Pancreas (tissue), 10 donors: ENCODE results near the gene MAPK4. TPM values are rescaled to one million over a fixed set of nuclear protein-coding genes. Genes with fewer than 3 reads are reported as not detected.
"Not testable (repeated sequence)": the region's sequence is repeated elsewhere in the genome, so short reads cannot be mapped to it uniquely, and the experiment has no call there.

Experiments used
- ATAC-seq, 4 donors: fragments of 200-7000 bp; cut with Tn5 transposase; one replicate each; pipeline versions ENCODE4 v1.8.0 to v1.9.1; 2020; ENCODE audit warnings: mild to moderate bottlenecking in 4 of 4, moderate library complexity in 4 of 4
- DNase-seq, 6 donors: peaks; one replicate each; pipeline ENCODE4 v3.0.0-alpha.2; 2020
- FAIRE-seq: peaks from 2 replicates; lab custom pipeline; 2012; peaks lifted over from hg19 to GRCh38; lab: Jason Lieb, UNC
- H3K27ac ChIP-seq, 4 donors: fragments of 200-600 bp; sonication (generic); 1 replicate in 3 of 4; 2 replicates in 1 of 4; pipeline versions ENCODE4 v1.5.0 to v1.8.0; 2020
- H3K27me3 ChIP-seq, 4 donors: fragments of 200-600 bp; one replicate each; pipeline ENCODE4 v1.8.0; 2021
- H3K36me3 ChIP-seq, 3 donors: fragments of 200-600 bp; sonication (generic) in 1 of 3; one replicate each; pipeline versions ENCODE4 v1.5.0 to v1.8.0; 2020 to 2021
- H3K4me1 ChIP-seq, 3 donors: fragments of 200-600 bp; one replicate each; pipeline ENCODE4 v1.8.0; 2021
- H3K4me3 ChIP-seq, 4 donors: fragments of 200-600 bp; sonication (generic) in 2 of 4; one replicate each; pipeline versions ENCODE4 v1.5.0 to v1.8.0; 2020 to 2021
- H3K9me3 ChIP-seq, 4 donors: fragments of 200-600 bp; one replicate each; pipeline ENCODE4 v1.8.0; 2021
- WGBS, 2 donors: extraction: QIAGEN DNeasy Blood & Tissue Kit; methylation state at CpG; one replicate each; pipeline ENCODE4 v1.1.7; 2013; 5-methylcytosine and 5-hydroxymethylcytosine counted together
- intact Hi-C, 3 donors: fragments of 100-400 bp; cut with DNase I; formaldehyde crosslinking; loops; one replicate each; pipeline versions ENCODE4 v1.11.1 to v1.14.2; 2022
- polyA plus RNA-seq, 2 donors: library from polyadenylated mRNA; stranded (reverse); fragments of 200-250 nt; gene quantifications; one replicate each; pipeline ENCODE4 v1.2.3, GENCODE V29; 2013
- total RNA-seq, 6 donors: library from RNA; stranded (reverse); fragmentation: NEBNext Ultra II Directional in 4 of 6; extraction: Animal tissue kit (Norgen Biotek cat#: 25700) in 4 of 6; gene quantifications; one replicate each; pipeline versions ENCODE4 v1.2.1 to v1.2.4, GENCODE V29; 2021 to 2023
- TF ChIP-seq, protein P1 (sequence below), 4 donors: fragments of 200-600 bp; sonication (generic) in 3 of 4; IDR thresholded peaks; one replicate each; pipeline versions ENCODE4 v1.5.0 to v1.8.0; 2021; ENCODE audit warnings: antibody characterized with exemption in 4 of 4
- donor health status: healthy with polysubstance abuse.
- donor health status: DM: no; HTN: no; CAD: no; lungs with moderate emphysema.
- donor health status: DM: no; HTN: no; CAD: no.
- donor health status: control.
- donor health status: control.
- donor health status: Bipolar disorder and iron deficiency.
- donor health status: DM: yes; HTN: yes; CAD: no.
- donor health status: DM: no; HTN: no; CAD: no.
- donor health status: DM: no; HTN: no; CAD: no.
- donor health status: DM: yes; HTN: yes; CAD: no.

MAPK4 gene
- total and polyA plus RNA-seq, 8 donors: 0.46 to 2.5 (median 0.80) TPM

DNA sequence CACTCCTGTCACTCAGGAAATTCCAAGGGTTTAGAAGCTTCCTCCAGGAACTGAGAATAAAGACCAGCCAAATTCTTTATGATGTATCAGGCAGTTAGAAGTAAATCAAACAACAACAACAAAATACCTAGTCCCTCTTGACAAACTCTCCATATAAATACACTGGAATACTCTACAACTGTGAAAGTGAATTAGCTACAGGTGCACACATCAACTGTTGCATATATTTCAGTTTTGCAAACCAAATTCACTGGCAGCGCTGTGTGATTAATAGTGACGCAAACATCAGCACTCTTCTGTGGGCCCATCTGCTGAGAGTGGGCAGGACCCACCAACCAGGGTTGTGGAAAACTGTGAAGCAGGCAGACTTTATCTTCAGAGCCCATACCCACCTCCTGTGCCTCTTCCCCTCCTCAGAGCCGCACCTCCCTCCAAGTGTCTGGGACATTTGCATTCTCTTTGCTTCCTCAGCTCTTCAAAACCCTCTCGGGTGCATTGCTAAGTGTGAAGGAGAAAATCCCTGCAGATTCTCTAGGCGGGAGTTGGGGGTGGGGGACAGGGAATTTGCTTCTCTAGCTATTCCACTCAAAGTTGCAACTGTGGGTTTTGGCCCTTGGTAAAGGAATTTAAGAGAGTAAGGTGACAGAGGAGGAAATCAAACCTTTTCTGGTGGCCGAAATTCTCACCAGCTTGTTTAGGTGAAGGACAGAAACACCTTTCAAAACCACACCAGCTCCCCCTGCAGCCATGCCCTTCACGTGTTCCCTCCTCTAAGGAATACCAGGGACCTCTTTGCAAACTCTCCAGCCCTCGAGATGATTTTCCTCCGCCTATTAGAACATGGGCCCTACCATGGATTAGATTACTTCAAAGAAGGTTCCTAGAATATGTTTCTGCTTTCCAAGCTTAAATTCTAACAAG lies 140.6 kb downstream of the MAPK4 start:
- TF ChIP-seq, protein P1, sequence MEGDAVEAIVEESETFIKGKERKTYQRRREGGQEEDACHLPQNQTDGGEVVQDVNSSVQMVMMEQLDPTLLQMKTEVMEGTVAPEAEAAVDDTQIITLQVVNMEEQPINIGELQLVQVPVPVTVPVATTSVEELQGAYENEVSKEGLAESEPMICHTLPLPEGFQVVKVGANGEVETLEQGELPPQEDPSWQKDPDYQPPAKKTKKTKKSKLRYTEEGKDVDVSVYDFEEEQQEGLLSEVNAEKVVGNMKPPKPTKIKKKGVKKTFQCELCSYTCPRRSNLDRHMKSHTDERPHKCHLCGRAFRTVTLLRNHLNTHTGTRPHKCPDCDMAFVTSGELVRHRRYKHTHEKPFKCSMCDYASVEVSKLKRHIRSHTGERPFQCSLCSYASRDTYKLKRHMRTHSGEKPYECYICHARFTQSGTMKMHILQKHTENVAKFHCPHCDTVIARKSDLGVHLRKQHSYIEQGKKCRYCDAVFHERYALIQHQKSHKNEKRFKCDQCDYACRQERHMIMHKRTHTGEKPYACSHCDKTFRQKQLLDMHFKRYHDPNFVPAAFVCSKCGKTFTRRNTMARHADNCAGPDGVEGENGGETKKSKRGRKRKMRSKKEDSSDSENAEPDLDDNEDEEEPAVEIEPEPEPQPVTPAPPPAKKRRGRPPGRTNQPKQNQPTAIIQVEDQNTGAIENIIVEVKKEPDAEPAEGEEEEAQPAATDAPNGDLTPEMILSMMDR (IDR thresholded peaks at IDR 0.05): no peak
- intact Hi-C loops: no loop called here
- DNase-seq (no peak), FAIRE-seq (no peak), ATAC-seq (no peak)
- Histone ChIP-seq H3K36me3 (no peaks in the 10 kb centered on the region), H3K27ac (no peak overlapping the region), H3K4me1 (no peaks in the 10 kb centered on the region), H3K27me3 (no peaks in the 10 kb centered on the region), H3K4me3 (no peak overlapping the region), H3K9me3 (no peaks in the 10 kb centered on the region)
- 84 to 91% methylated on average over 9 of the region's 9 CpGs for WGBS, 2 donors

DNA sequence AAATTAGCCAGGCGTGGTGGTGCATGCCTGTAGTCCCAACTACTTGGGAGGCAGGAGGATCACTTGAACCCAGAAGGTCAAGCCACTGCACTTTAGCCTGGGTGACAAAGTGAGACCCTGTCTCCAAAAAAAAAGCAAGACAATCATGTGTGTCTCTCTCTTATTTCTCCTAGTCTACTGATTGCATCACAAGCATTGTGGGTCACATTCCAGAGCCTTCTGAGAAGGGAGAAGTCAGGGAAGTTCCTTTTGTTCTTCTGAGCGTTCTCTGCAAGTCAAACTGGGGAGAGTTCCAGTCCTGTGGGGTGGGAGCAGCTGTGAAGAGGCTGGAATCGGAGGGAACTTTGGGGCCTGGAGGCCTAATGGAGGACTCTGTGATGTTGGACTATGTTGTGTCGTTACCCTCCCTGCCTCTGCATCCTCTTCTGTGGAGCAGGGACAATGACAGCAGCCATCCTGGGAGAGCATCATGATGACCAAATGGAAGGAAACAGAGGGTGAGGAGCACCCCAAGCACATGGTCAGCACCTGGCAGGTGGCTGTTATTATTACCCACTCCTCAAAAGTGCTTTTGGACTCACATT lies 144.6 kb downstream of the MAPK4 start:
- Histone ChIP-seq H3K9me3 (no peaks in the 10 kb centered on the region), H3K27ac (no peak overlapping the region), H3K27me3 (no peaks in the 10 kb centered on the region), H3K4me1 (peaks cover 0 to 11% (median 0%) of the 10 kb centered on the region in 3 donors), H3K4me3 (no peak overlapping the region), H3K36me3 (no peaks in the 10 kb centered on the region)
- intact Hi-C loops: no loop called here
- FAIRE-seq (no peak), ATAC-seq (no peak), DNase-seq (no peak)
- WGBS, 2 donors: 92 to 98% methylated on average over 4 of the region's 4 CpGs
- TF ChIP-seq, protein P1 (IDR thresholded peaks at IDR 0.05): no peak

DNA sequence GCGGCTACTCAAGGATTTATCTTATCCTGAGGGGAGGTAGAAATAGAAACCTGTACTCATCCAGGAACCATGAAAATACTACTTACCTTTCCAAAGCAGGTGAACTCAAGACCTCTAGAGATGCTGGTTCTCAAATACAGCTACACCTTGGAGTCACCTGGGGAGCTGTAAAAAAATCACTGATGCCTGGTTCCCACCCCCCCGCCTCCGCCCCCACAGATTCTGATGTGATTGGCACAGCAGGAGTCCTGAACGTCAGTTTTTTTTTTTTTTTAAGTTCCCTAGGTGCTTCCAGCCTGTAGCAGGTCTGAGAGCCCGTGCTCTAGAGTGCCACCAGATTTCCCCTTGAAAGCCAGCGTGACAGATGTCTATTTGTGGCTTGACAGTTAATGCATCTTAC lies 146.3 kb downstream of the MAPK4 start:
- ATAC-seq: no peak
- H3K27ac ChIP-seq: no peak overlapping the region
- H3K27me3 ChIP-seq: no peaks in the 10 kb centered on the region
- H3K36me3 ChIP-seq: no peaks in the 10 kb centered on the region
- intact Hi-C loops: no loop called here
- WGBS, 2 donors: 53 to 59% methylated on average over 6 of the region's 6 CpGs
- no peaks in the 10 kb centered on the region for H3K9me3 ChIP-seq
- TF ChIP-seq, protein P1 (IDR thresholded peaks at IDR 0.05): no peak
- peaks cover 0 to 11% (median 0%) of the 10 kb centered on the region in 3 donors for H3K4me1 ChIP-seq
- FAIRE-seq: no peak
- DNase-seq: no peak
- H3K4me3 ChIP-seq: no peak overlapping the region

DNA sequence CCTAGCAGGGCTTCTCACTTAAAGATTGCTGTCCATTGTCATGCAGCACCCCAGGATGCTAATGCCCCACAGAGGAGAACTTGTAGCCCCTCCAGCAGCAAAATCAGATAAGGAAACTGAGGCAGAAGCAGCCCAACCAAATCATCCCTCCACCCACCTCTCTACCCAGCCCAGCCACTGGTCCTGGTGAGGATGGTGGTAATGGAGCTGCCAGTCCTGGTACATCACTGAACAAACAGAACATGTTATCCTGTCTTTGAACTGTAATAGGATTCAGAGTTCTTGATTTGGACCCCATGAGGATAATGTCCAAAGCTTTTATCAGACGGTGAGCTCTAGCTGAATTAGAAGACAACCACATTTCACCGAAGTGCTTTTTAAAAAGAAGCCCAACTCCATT lies 146.8 kb downstream of the MAPK4 start:
- intact Hi-C loops: no loop called here
- no peak overlapping the region for H3K4me3 ChIP-seq
- no peak overlapping the region for H3K27ac ChIP-seq
- DNase-seq (no peak), FAIRE-seq (no peak), ATAC-seq (no peak)
- TF ChIP-seq, protein P1 (IDR thresholded peaks at IDR 0.05): no peak
- H3K4me1 ChIP-seq: peaks cover 0 to 11% (median 0%) of the 10 kb centered on the region in 3 donors
- WGBS, 2 donors: 93 to 95% methylated on average over 2 of the region's 2 CpGs
- no peaks in the 10 kb centered on the region for H3K36me3 ChIP-seq
- no peaks in the 10 kb centered on the region for H3K27me3 ChIP-seq
- H3K9me3 ChIP-seq: no peaks in the 10 kb centered on the region

- H3K27ac ChIP-seq, ATAC-seq, intact Hi-C loops, FAIRE-seq, DNase-seq, H3K27me3 ChIP-seq, H3K36me3 ChIP-seq, H3K4me3 ChIP-seq, H3K9me3 ChIP-seq: not testable (repeated sequence)
- H3K4me1 ChIP-seq: peaks cover 0 to 11% (median 0%) of the 10 kb centered on the region in 3 donors
- WGBS, 2 donors: 97% methylated on average over 7 of the region's 7 CpGs
Measured at GRCh38 chr18:50707297-50707696, 147.4 kb downstream of the MAPK4 start.
